ENCODE measurements around the gene POU2AF3. TPM values are rescaled to one million over a fixed set of nuclear protein-coding genes. Genes with fewer than 3 reads are reported as not detected.

POU2AF3 gene
- total and polyA plus RNA-seq, 2 of the 4 experiments (the other 2 are of a cell fraction) = 0.17 TPM; not detected in 1

DNA sequence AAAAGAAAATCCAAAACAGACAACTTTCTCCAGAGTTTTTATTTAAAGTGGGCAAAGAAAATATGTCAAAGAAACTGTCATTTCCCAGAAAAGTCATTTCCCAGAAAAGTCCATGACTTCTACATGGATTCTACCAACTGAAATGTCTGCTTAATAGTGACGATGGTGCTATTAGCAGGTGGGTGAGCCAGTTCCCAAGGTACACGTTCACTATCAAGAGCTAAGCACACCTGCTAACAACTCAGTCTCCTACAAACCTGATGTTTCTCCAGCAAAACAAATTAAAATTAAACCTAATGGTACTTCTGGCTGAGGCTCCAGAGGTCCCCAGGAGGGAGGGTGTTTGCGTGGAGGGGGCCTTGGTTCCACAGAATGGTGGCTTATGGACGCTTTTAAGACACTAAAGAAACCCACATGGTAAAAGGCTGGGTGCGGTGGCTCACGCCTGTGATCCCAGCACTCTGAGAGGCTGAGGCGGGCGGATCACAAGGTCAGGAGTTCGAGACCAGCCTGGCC is 53.9 kb downstream of the POU2AF3 start:
- no peak overlapping the region for H3K18ac ChIP-seq (ENCODE audit: low read depth, low read length)
- H2BK5ac ChIP-seq (ENCODE audit: low read depth, low read length, poor library complexity, severe bottlenecking) = no peak overlapping the region
- H3K79me1 ChIP-seq (ENCODE audit: low read depth in 1 of 2, low read length in 2 of 2) = no peaks in the 10 kb centered on the region
- H3K27me3 ChIP-seq (ENCODE audit: control insufficient read depth, insufficient read depth, low read length) = peaks cover 27% of the 10 kb centered on the region
- H4K8ac ChIP-seq (ENCODE audit: low read depth in 2 of 2, low read length in 2 of 2) = no peak overlapping the region
- no peak overlapping the region for H3K4ac ChIP-seq (ENCODE audit: low read depth, low read length)
- no TSS peak for BruUV-seq (replicated peaks)
- ChIA-PET CTCF (no interaction called here), POLR2A (ENCODE audit: unreplicated experiment) (no interaction called here)
- no peak overlapping the region for H3K56ac ChIP-seq (ENCODE audit: extremely low read depth, insufficient read depth, low read length)
- H3K4me3 ChIP-seq (ENCODE audit: insufficient read depth, low read depth, low read length) = no peak overlapping the region
- H2BK15ac ChIP-seq (ENCODE audit: low read depth, low read length) = no peak overlapping the region
- no peak overlapping the region for H3K23ac ChIP-seq (ENCODE audit: low read depth, low read length)
- TF ChIP-seq CHD1 (IDR thresholded peaks at IDR 0.05; ENCODE audit: low read depth, low read length) (no peak), SMC3 (IDR thresholded peaks at IDR 0.05; ENCODE audit: low read depth, low read length) (no peak), MAFK (IDR thresholded peaks at IDR 0.05; ENCODE audit: low read depth, low read length) (no peak), RCOR1 (IDR thresholded peaks at IDR 0.05; ENCODE audit: insufficient replicate concordance, low read length) (no peak), NFE2L2 (IDR thresholded peaks at IDR 0.05; ENCODE audit: low read depth, low read length) (no peak), RAD21 (IDR thresholded peaks at IDR 0.05; ENCODE audit: low read length) (no peak), MXI1 (IDR thresholded peaks at IDR 0.05; ENCODE audit: borderline replicate concordance, low read depth, low read length) (no peak), POLR2A (IDR thresholded peaks at IDR 0.05; ENCODE audit: low read depth, low read length) (no peak), CEBPB (IDR thresholded peaks at IDR 0.05; ENCODE audit: low read depth, low read length) (no peak), RFX5 (IDR thresholded peaks at IDR 0.05; ENCODE audit: low read depth, low read length) (no peak), FOS (IDR thresholded peaks at IDR 0.05; ENCODE audit: low read depth, low read length) (no peak), MAZ (IDR thresholded peaks at IDR 0.05; ENCODE audit: borderline replicate concordance, low read depth, low read length) (no peak), BHLHE40 (IDR thresholded peaks at IDR 0.05; ENCODE audit: low read depth, low read length) (no peak)
- TF ChIP-seq, protein P1, sequence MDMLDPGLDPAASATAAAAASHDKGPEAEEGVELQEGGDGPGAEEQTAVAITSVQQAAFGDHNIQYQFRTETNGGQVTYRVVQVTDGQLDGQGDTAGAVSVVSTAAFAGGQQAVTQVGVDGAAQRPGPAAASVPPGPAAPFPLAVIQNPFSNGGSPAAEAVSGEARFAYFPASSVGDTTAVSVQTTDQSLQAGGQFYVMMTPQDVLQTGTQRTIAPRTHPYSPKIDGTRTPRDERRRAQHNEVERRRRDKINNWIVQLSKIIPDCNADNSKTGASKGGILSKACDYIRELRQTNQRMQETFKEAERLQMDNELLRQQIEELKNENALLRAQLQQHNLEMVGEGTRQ (IDR thresholded peaks at IDR 0.05; ENCODE audit: low read depth, low read length) = no peak
- TF ChIP-seq, protein P2, sequence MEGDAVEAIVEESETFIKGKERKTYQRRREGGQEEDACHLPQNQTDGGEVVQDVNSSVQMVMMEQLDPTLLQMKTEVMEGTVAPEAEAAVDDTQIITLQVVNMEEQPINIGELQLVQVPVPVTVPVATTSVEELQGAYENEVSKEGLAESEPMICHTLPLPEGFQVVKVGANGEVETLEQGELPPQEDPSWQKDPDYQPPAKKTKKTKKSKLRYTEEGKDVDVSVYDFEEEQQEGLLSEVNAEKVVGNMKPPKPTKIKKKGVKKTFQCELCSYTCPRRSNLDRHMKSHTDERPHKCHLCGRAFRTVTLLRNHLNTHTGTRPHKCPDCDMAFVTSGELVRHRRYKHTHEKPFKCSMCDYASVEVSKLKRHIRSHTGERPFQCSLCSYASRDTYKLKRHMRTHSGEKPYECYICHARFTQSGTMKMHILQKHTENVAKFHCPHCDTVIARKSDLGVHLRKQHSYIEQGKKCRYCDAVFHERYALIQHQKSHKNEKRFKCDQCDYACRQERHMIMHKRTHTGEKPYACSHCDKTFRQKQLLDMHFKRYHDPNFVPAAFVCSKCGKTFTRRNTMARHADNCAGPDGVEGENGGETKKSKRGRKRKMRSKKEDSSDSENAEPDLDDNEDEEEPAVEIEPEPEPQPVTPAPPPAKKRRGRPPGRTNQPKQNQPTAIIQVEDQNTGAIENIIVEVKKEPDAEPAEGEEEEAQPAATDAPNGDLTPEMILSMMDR (conservative IDR thresholded peaks at IDR 0.05; ENCODE audit: low read depth, low read length) = no peak
- TF ChIP-seq, protein P3, sequence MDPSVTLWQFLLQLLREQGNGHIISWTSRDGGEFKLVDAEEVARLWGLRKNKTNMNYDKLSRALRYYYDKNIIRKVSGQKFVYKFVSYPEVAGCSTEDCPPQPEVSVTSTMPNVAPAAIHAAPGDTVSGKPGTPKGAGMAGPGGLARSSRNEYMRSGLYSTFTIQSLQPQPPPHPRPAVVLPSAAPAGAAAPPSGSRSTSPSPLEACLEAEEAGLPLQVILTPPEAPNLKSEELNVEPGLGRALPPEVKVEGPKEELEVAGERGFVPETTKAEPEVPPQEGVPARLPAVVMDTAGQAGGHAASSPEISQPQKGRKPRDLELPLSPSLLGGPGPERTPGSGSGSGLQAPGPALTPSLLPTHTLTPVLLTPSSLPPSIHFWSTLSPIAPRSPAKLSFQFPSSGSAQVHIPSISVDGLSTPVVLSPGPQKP (IDR thresholded peaks at IDR 0.05; ENCODE audit: borderline replicate concordance, low read depth, low read length) = no peak
- H3K27ac ChIP-seq (ENCODE audit: insufficient read depth, low read length) = no peak overlapping the region
- dilution Hi-C loops (cut with HindIII; ENCODE audit: low sequenced_read_pairs, unreplicated experiment) (no loop called here), intact Hi-C loops (cut with micrococcal nuclease) (no loop called here), in situ Hi-C loops (cut with MboI; ENCODE audit: low sequenced_read_pairs) (no loop called here)
- no peaks in the 10 kb centered on the region for H4K20me1 ChIP-seq (ENCODE audit: insufficient read depth, low read length)
- H3K9me1 ChIP-seq (ENCODE audit: insufficient read depth, low read length) = no peaks in the 10 kb centered on the region
- H3K4me1 ChIP-seq (ENCODE audit: control insufficient read depth, insufficient read depth, low read length) = no peaks in the 10 kb centered on the region
- H2AFZ ChIP-seq (replicated peaks; ENCODE audit: low read length, poor library complexity) = no peak overlapping the region
- H2AK5ac ChIP-seq (ENCODE audit: low read depth, low read length) = no peak overlapping the region
- no peak overlapping the region for H2BK120ac ChIP-seq (ENCODE audit: low read depth, low read length)
- peak overlapping the region; percentile 49 for H2AK9ac ChIP-seq (replicated peaks; ENCODE audit: low read depth, low read length, poor library complexity)
- H3K14ac ChIP-seq (replicated peaks; ENCODE audit: low read depth, low read length) = no peak overlapping the region
- no peaks in the 10 kb centered on the region for H3K36me3 ChIP-seq (ENCODE audit: control insufficient read depth, insufficient read depth, low read length)
- no peak overlapping the region for H4K91ac ChIP-seq (ENCODE audit: insufficient read depth, low read depth, low read length)
- no peaks in the 10 kb centered on the region for H3K9me3 ChIP-seq (ENCODE audit: control insufficient read depth, insufficient read depth, low read length)
- no peak overlapping the region for H3K9ac ChIP-seq (ENCODE audit: low read depth, low read length)
- H3K4me2 ChIP-seq (ENCODE audit: low read depth, low read length) = no peak overlapping the region
- H4K5ac ChIP-seq (ENCODE audit: low read depth, low read length) = no peak overlapping the region
- ATAC-seq (ENCODE audit: low read depth) (no peak), DNase-seq (no peak)
- H2BK20ac ChIP-seq (ENCODE audit: low read depth, low read length) = no peak overlapping the region
- WGBS, 2 experiments (ENCODE audit: extremely low coverage in 2 of 2, insufficient read length in 1 of 2) = no CpG with 5 or more reads among the region's 9 CpGs

Measured in IMR-90 (cell line).